Osteoblast (primary cell): ENCODE data around the gene FRMD8. TPM values are rescaled to one million over a fixed set of nuclear protein-coding genes. Genes with fewer than 3 reads are reported as not detected.

Source experiments
- DNase-seq: peaks from one replicate; pipeline ENCODE4 v3.0.0; 2011; ENCODE audit warnings: low spot score, mixed read lengths; ENCODE audit not compliant: insufficient read length; ENCODE audit errors: missing footprints
- H2AFZ ChIP-seq: 2 replicates; pipeline ENCODE4 v1.6.0; 2011; ENCODE audit warnings: mild to moderate bottlenecking, low read length
- H3K27ac ChIP-seq: 2 replicates; pipeline ENCODE4 v1.5.1; 2011; ENCODE audit warnings: mild to moderate bottlenecking, low read depth, low read length, moderate library complexity
- H3K27me3 ChIP-seq: 2 replicates; pipeline ENCODE4 v1.6.0; 2012; ENCODE audit warnings: mild to moderate bottlenecking, control low read depth, inconsistent platforms, low read length, moderate library complexity; ENCODE audit not compliant: insufficient read depth
- H3K36me3 ChIP-seq: 2 replicates; pipeline ENCODE4 v1.5.1; 2011; ENCODE audit warnings: mild to moderate bottlenecking, low read length, control low read depth, moderate library complexity; ENCODE audit not compliant: insufficient read depth
- H3K4me1 ChIP-seq: 2 replicates; pipeline ENCODE4 v1.5.1; 2011; ENCODE audit warnings: mild to moderate bottlenecking, low read length, control low read depth, moderate library complexity; ENCODE audit not compliant: insufficient read depth
- H3K4me2 ChIP-seq: 2 replicates; pipeline ENCODE4 v1.6.0; 2011; ENCODE audit warnings: mild to moderate bottlenecking, low read length; ENCODE audit not compliant: insufficient read depth
- H3K4me3 ChIP-seq: fragments of 200-600 bp; sonication (generic); 3 replicates; pipeline ENCODE4 v1.5.1; 2012; ENCODE audit warnings: mild to moderate bottlenecking, low read length, inconsistent platforms; ENCODE audit not compliant: insufficient read depth
- H3K79me2 ChIP-seq: 2 replicates; pipeline ENCODE4 v1.6.0; 2012; ENCODE audit warnings: mild to moderate bottlenecking, low read length, control low read depth, inconsistent platforms; ENCODE audit not compliant: insufficient read depth
- H3K9me3 ChIP-seq: 2 replicates; pipeline ENCODE4 v1.5.1; 2011; ENCODE audit warnings: low read depth, low read length, control low read depth
- H4K20me1 ChIP-seq: 2 replicates; pipeline ENCODE4 v1.6.0; 2012; ENCODE audit warnings: mild to moderate bottlenecking, low read length, control low read depth; ENCODE audit not compliant: insufficient read depth
- total RNA-seq: library from RNA; depleted of rRNA; stranded (reverse); fragments of >200 nt; gene quantifications from 2 replicates; pipeline ENCODE4 v1.2.3, GENCODE V29; 2012
- TF ChIP-seq, protein P1 (sequence below): IDR thresholded peaks from 2 replicates; pipeline ENCODE4 v1.5.1; 2011; ENCODE audit warnings: mild to moderate bottlenecking, low read depth, low read length, moderate library complexity; ENCODE audit errors: extremely low read depth

The FRMD8 gene
- total RNA-seq, 1 donor, result 78.2 TPM

DNA sequence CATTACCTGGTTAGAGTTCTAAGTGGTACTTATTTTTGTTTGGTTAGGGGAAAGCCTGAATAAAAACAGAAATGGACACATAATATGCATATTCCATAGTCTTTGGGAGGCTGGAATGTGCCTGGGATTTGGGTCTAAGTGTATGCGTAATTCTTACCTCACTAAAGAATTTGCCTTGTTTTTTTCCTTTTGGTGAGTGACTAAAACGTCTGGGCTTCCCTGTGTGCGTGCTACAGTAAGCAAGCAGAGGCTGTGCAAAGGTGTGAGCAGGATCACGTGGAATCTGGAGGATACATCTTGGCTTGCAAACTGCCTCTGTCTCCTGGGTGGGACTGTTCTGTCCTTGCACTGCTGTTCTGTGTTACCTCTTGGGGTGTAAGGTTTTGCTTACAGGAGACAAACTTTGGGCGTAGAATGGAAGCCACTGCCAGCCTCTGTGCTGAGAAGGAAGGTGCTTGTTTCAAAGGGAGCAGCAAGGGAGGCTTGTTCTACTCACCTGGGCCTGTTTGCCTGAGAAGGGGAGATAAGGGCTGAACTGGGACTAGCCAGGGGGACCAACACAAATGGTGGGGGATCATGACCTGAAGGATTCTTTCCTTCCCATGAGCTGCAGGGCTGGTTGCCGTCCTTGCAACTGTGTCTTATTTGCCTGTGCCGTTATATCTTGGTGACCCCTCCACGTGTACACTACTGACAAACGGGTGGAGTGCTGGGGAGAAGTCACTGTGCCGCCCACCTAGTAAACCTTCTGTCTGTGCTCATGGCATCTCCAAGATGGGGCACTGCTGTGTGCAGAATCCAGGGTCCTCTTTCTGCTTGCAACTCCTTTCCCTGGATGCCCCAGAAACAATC is 40.6 kb downstream of the FRMD8 start:
- H2AFZ ChIP-seq, result no peak overlapping the region
- H3K27ac ChIP-seq, result peak overlapping the region; percentile 100
- no peak for DNase-seq
- H3K4me1 ChIP-seq, result peaks cover 42% of the 10 kb centered on the region
- peaks cover 92% of the 10 kb centered on the region for H4K20me1 ChIP-seq
- H3K27me3 ChIP-seq, result no peaks in the 10 kb centered on the region
- H3K4me2 ChIP-seq, result peak overlapping the region; percentile 84
- H3K79me2 ChIP-seq, result peaks cover 96% of the 10 kb centered on the region
- peak overlapping the region; percentile 77 for H3K4me3 ChIP-seq
- peaks cover 64% of the 10 kb centered on the region for H3K36me3 ChIP-seq
- TF ChIP-seq, protein P1, sequence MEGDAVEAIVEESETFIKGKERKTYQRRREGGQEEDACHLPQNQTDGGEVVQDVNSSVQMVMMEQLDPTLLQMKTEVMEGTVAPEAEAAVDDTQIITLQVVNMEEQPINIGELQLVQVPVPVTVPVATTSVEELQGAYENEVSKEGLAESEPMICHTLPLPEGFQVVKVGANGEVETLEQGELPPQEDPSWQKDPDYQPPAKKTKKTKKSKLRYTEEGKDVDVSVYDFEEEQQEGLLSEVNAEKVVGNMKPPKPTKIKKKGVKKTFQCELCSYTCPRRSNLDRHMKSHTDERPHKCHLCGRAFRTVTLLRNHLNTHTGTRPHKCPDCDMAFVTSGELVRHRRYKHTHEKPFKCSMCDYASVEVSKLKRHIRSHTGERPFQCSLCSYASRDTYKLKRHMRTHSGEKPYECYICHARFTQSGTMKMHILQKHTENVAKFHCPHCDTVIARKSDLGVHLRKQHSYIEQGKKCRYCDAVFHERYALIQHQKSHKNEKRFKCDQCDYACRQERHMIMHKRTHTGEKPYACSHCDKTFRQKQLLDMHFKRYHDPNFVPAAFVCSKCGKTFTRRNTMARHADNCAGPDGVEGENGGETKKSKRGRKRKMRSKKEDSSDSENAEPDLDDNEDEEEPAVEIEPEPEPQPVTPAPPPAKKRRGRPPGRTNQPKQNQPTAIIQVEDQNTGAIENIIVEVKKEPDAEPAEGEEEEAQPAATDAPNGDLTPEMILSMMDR, result no peak
- no peaks in the 10 kb centered on the region for H3K9me3 ChIP-seq

DNA sequence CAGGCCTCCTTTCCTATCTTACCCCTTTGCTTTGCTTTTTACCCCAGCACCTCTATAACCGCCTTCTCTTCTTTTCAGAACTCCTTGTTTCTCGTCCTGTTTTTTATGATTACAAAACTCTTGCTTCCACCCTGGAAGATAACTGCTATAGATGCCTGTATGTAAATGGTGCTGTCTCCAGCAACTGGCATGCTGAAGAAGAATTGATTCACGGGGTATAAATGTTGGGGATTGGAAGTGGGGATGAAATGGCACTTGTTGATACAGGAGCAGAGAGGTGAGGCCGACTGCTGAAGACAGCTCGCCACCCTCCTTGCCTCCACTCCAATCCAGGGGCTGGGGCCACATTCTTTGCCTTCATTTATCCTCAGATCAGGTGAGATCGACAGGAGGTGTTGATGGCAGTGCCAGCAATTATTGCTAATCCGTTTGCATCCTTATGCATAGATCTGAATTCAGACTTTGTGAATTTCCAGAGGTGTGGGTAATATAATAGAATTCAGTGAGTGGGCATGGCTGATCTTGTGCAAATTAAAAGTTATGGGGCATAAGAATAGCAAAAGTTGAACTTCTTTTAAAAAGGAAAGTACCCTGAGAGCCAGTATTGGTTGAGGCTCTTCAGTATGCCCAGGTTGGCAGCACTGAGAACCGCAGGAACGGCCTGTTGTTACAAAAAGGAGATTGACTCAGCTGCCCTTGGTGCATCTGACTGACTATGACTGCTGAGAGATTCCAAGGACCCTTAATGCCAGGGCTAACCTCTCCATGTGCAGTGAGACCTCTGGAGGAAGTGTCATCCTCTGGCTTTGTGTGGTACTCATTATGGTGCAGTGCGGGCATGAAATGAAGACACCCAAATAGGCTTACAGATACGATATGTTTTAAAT is 41.5 kb downstream of the FRMD8 start:
- H3K79me2 ChIP-seq, result peaks cover 100% of the 10 kb centered on the region
- no peak for DNase-seq
- peak overlapping the region; percentile 77 for H3K4me3 ChIP-seq
- peaks cover 100% of the 10 kb centered on the region for H4K20me1 ChIP-seq
- peaks cover 73% of the 10 kb centered on the region for H3K36me3 ChIP-seq
- peak overlapping the region; percentile 84 for H3K4me2 ChIP-seq
- peak overlapping the region; percentile 100 for H3K27ac ChIP-seq
- H3K27me3 ChIP-seq, result no peaks in the 10 kb centered on the region
- peaks cover 49% of the 10 kb centered on the region for H3K4me1 ChIP-seq
- no peaks in the 10 kb centered on the region for H3K9me3 ChIP-seq
- H2AFZ ChIP-seq, result no peak overlapping the region
- TF ChIP-seq, protein P1, result no peak

DNA sequence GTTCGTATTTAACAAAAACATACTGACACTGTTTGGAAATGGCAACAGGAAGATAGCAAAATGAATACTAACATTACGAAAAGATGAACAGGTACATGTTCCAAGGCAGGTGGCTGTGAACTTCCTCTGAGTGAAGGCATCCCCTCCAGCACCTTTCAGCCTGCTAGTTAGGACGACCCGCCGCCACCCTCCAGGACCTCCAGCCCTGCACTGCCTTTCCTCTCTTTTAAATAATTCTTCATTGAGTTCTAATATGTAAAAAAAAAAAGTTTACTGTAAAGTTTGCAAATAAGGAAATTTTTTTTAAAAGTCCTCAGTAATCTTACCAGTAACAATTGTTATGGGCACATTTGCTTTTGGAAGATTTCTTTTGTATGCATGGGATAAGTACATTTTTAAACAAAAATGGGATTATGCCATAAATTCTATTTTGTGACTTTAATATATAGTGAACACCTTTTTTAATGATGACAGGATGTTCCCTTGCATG is 42.2 kb downstream of the FRMD8 start:
- H3K27me3 ChIP-seq, result no peaks in the 10 kb centered on the region
- H3K4me3 ChIP-seq, result peak overlapping the region; percentile 77
- peak overlapping the region; percentile 84 for H3K4me2 ChIP-seq
- H3K27ac ChIP-seq, result peak overlapping the region; percentile 100
- H3K79me2 ChIP-seq, result peaks cover 99% of the 10 kb centered on the region
- no peak for DNase-seq
- peaks cover 98% of the 10 kb centered on the region for H4K20me1 ChIP-seq
- no peaks in the 10 kb centered on the region for H3K9me3 ChIP-seq
- H2AFZ ChIP-seq, result no peak overlapping the region
- peaks cover 72% of the 10 kb centered on the region for H3K36me3 ChIP-seq
- peaks cover 53% of the 10 kb centered on the region for H3K4me1 ChIP-seq
- TF ChIP-seq, protein P1, result no peak
